ENCODE measurements around the gene FNDC11. TPM values are rescaled to one million over a fixed set of nuclear protein-coding genes. Genes with fewer than 3 reads are reported as not detected.
"Not testable (repeated sequence)": the region's sequence is repeated elsewhere in the genome, so short reads cannot be mapped to it uniquely, and the experiment has no call there.

The FNDC11 gene
- 0.37 TPM for polyA plus RNA-seq (2013, experiment 1 of 2; ENCODE audit: insufficient read length)
- 0.50 TPM for polyA plus RNA-seq (2013, experiment 2 of 2; ENCODE audit: insufficient read length)

GRCh38 chr20:63553933-63554290 is at the start of gene FNDC11:
TSS of gene FNDC11 (plus strand) at chr20:63554159. CDS start at chr20:63555664, 1,505 bp downstream.
- no peak for DNase-seq

GRCh38 chr20:63504642-63505041 is 49.3 kb upstream of the FNDC11 start:
- no peak for DNase-seq

GRCh38 chr20:63505281-63505680 is 48.7 kb upstream of the FNDC11 start:
- DNase-seq = no peak

- DNase-seq = no peak
These were observed 48.2 kb upstream of the FNDC11 start for GRCh38 chr20:63505723-63506122.

GRCh38 chr20:63507083-63507743 is 46.7 kb upstream of the FNDC11 start:
- DNase-seq = no peak

GRCh38 chr20:63508072-63508768 is 45.7 kb upstream of the FNDC11 start:
- DNase-seq = no peak

- DNase-seq = no peak
These were observed 44.8 kb upstream of the FNDC11 start for GRCh38 chr20:63509088-63509564.

GRCh38 chr20:63513207-63513606 is 40.8 kb upstream of the FNDC11 start:
- no peak for DNase-seq

- not testable (repeated sequence) for DNase-seq
These were observed 39.4 kb upstream of the FNDC11 start for GRCh38 chr20:63514520-63514919.

GRCh38 chr20:63517376-63518309 is 36.3 kb upstream of the FNDC11 start:
- no peak for DNase-seq

GRCh38 chr20:63518351-63518861 is 35.6 kb upstream of the FNDC11 start:
- no peak for DNase-seq

GRCh38 chr20:63518946-63519667 is 34.9 kb upstream of the FNDC11 start:
- no peak for DNase-seq

GRCh38 chr20:63519668-63520503 is 34.1 kb upstream of the FNDC11 start:
- peak; percentile 57 for DNase-seq

- peak; percentile 81 for DNase-seq
These were observed 33.4 kb upstream of the FNDC11 start, which contains the start of gene PPDPF for GRCh38 chr20:63520504-63520933. TSS of gene PPDPF (plus strand) at chr20:63520765. CDS start at chr20:63521309, 544 bp downstream.

GRCh38 chr20:63520934-63521601 is 32.9 kb upstream of the FNDC11 start:
- peak; percentile 65 for DNase-seq

- no peak for DNase-seq
These were observed 32.4 kb upstream of the FNDC11 start for GRCh38 chr20:63521602-63522001.

- no peak for DNase-seq
These were observed 31.7 kb upstream of the FNDC11 start for GRCh38 chr20:63522091-63522868.

- DNase-seq = no peak
These were observed 30.9 kb upstream of the FNDC11 start for GRCh38 chr20:63522981-63523611.

- DNase-seq = no peak
These were observed 28.8 kb upstream of the FNDC11 start for GRCh38 chr20:63525185-63525584.

Measured in fibroblast of skin of abdomen (primary cell).